ENCODE results near the gene SULT2B1.

The SULT2B1 gene

DNA sequence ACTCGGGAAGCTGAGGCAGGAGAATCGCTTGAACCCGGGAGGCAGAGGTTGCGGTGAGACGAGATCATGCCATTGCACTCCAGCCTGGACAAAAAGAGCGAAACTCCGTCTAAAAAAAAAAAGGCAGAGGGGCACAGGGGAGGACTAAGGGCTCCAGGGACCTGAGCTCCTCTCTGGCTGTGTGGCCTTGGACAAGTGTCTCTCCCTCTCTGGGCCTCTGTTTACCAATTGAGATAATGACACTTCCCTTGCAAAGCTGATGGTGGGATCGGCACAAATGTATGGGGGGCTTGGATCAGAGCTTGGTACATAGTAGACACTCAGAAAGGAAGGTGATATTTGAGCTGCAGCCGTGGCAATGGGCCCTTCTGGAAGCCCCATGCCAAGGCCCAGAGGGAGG is 43.2 kb downstream of the SULT2B1 start:
- H3K4me3 ChIP-seq (ENCODE audit: low read depth, low read length): no peak overlapping the region
- TF ChIP-seq, protein P1, sequence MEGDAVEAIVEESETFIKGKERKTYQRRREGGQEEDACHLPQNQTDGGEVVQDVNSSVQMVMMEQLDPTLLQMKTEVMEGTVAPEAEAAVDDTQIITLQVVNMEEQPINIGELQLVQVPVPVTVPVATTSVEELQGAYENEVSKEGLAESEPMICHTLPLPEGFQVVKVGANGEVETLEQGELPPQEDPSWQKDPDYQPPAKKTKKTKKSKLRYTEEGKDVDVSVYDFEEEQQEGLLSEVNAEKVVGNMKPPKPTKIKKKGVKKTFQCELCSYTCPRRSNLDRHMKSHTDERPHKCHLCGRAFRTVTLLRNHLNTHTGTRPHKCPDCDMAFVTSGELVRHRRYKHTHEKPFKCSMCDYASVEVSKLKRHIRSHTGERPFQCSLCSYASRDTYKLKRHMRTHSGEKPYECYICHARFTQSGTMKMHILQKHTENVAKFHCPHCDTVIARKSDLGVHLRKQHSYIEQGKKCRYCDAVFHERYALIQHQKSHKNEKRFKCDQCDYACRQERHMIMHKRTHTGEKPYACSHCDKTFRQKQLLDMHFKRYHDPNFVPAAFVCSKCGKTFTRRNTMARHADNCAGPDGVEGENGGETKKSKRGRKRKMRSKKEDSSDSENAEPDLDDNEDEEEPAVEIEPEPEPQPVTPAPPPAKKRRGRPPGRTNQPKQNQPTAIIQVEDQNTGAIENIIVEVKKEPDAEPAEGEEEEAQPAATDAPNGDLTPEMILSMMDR (IDR thresholded peaks at IDR 0.05; ENCODE audit: borderline replicate concordance, insufficient read depth, low read depth, low read length): no peak

DNA sequence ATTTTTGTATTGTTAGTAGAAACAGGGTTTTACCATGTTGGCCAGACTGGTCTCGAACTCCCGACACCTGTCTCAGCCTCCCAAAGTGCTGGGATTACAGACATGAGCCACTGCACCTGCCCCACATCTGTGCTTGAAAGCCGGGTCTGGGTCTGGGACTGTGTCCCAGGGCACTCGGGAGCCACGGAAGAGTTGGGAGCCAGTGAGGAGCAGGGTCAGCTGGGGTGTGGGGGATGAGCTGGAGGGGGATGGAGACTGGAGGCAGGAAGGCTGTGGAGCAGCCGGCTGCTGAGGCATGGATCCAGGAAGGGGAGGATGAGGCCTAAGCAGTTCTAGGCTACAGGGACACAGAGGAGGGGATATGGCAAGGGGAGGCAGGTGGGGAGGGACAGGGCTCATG is 43.9 kb downstream of the SULT2B1 start:
- TF ChIP-seq, protein P1 (IDR thresholded peaks at IDR 0.05; ENCODE audit: borderline replicate concordance, insufficient read depth, low read depth, low read length): no peak
- H3K4me3 ChIP-seq (ENCODE audit: low read depth, low read length): no peak overlapping the region

DNA sequence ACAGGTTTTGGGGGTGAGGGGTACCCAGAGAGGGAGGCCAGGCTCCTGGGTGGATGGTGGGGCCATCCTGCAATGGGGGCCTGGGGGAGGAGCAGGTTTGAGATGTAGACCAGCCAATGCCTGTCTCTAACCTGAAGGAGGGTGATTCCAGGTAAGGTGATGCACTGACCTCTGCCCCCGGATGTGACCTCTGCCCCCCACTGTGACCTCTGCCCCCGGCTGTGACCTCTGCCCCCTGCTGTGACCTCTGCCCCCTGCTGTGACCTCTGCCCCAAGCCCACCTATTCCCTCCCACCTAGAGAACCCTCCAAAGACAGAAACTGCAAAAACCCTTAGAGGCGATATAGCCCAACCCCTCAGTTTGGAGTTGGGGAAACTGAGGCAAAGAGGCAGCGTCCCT is 44.3 kb downstream of the SULT2B1 start:
- TF ChIP-seq, protein P1 (IDR thresholded peaks at IDR 0.05; ENCODE audit: borderline replicate concordance, insufficient read depth, low read depth, low read length): no peak
- H3K4me3 ChIP-seq (ENCODE audit: low read depth, low read length): no peak overlapping the region

DNA sequence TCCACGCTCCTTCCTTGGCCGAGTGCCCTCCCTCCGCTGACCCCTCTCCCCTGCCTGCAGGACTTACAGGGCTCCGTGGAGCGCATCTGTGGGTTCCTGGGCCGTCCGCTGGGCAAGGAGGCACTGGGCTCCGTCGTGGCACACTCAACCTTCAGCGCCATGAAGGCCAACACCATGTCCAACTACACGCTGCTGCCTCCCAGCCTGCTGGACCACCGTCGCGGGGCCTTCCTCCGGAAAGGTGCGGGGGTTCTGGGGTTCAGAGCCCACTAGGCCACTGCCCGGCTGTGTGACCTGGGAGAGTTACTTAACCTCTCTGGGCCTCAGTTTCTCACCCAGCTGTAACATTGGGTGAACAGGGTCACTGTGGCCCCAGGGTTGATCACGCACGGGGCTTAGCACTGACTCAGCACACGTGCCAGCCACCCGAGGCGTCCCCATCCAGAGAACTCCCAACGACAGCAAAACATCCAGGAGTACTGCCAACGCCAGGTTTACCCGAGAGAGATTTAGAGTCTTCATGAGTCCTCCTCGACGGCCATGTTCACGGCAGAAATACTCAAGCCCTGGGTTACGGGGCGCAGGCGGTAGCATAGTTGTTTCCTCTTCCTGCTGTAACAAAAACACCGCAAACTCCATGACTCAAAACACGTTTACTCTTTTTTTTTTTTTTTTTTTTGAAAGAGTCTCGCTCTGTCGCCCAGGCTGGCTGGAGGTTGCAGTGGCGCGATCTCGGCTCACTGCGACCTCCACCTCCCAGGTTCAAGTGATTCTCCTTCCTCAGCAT is 44.9 kb downstream of the SULT2B1 start:
- TF ChIP-seq, protein P1 (IDR thresholded peaks at IDR 0.05; ENCODE audit: borderline replicate concordance, insufficient read depth, low read depth, low read length): no peak
- H3K4me3 ChIP-seq (ENCODE audit: low read depth, low read length): peak overlapping the region; percentile 5

DNA sequence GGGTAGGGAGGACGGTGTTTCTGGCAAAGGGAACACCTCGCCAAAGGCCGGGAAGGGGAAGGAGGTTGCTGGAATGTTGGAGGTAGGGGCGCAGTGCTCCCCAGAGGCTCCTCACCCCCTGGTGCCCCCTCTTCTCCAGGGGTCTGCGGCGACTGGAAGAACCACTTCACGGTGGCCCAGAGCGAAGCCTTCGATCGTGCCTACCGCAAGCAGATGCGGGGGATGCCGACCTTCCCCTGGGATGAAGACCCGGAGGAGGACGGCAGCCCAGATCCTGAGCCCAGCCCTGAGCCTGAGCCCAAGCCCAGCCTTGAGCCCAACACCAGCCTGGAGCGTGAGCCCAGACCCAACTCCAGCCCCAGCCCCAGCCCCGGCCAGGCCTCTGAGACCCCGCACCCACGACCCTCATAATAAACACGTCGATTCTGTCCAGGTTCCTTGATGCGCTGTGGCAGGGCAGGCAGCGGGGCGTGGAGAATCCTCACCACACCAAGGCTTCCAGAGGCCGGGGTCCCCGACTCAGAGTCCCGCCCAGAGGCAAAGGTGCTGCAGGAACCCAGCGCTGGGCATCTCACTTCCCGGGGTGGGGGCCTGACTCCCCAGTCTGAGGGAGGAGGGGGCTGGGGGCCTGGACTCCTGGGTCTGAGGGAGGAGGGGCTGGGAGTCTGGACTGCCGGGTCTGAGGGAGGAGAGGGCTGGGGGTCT is 47.2 kb downstream of the SULT2B1 start:
- no peak overlapping the region for H3K4me3 ChIP-seq (ENCODE audit: low read depth, low read length)
- TF ChIP-seq, protein P1 (IDR thresholded peaks at IDR 0.05; ENCODE audit: borderline replicate concordance, insufficient read depth, low read depth, low read length): no peak

DNA sequence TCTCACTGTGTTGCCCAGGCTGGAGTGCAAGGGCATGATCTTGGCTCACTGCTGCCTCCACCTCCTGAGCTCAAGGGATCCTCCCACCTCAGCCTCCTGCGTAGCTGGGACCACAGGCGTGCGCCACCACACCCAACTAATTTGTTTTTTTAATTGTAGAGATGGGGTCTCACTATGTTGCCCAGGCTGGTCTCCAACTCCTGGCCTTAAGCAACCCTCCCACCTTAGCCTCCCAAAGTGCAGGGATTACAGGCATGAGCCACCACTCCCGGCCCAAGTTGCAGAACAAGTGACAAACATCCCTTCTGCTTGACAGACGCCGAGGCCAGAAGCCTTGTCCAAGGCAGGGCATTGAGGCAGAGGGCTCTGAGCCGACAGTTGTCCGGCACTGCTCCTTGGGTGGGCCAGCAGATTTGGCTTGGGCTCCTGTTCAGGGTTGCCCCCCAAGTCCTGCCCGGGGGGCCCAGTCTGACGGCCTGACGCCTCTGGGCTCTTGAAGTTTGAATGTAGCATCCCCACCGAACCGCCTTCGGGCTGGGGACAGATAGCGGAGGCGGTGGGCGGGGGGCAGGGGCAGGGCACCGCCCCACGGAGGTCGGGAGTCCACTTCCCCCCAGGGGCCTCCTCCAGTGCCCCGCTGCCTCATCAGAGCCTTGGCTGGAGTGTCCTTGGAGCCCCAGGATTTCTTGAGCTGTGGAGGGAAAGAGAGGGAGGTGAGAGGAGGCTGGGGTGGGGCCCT is 48.9 kb downstream of the SULT2B1 start:
- no peak overlapping the region for H3K4me3 ChIP-seq (ENCODE audit: low read depth, low read length)

More for the DNA sequence above, 48.9 kb downstream of the SULT2B1 start:
- TF ChIP-seq, protein P1 (IDR thresholded peaks at IDR 0.05; ENCODE audit: borderline replicate concordance, insufficient read depth, low read depth, low read length): no peak

Data from GM12875 (cell line).